Left hindlimb (tissue), 1 donor: Measurements from ENCODE around the gene ASCL5.

ENCODE experiments used
- DNase-seq: peaks from one replicate; pipeline ENCODE4 v3.0.0-alpha.2; 2018

ASCL5 gene

GRCh38 chr1:201134405-201134804 is 7.4 kb upstream of the ASCL5 start:
- DNase-seq: no peak

- DNase-seq: no peak
Measured at GRCh38 chr1:201131398-201131797, 4.4 kb upstream of the ASCL5 start.

- no peak for DNase-seq
Measured at GRCh38 chr1:201128962-201129361, 2.0 kb upstream of the ASCL5 start.

GRCh38 chr1:201128476-201128875 is 1.5 kb upstream of the ASCL5 start:
- no peak for DNase-seq

GRCh38 chr1:201127755-201128455 is 921 bp upstream of the ASCL5 start:
- DNase-seq: no peak

GRCh38 chr1:201126463-201126831 is 537 bp downstream of the ASCL5 start:
- no peak for DNase-seq

- no peak for DNase-seq
Measured at GRCh38 chr1:201125800-201126199, 1.2 kb downstream of the ASCL5 start.

GRCh38 chr1:201125019-201125418 is 2.0 kb downstream of the ASCL5 start:
- no peak for DNase-seq

- no peak for DNase-seq
Measured at GRCh38 chr1:201123866-201124265, 3.1 kb downstream of the ASCL5 start.

GRCh38 chr1:201122321-201122957 is 4.5 kb downstream of the ASCL5 start:
- DNase-seq: no peak

GRCh38 chr1:201119206-201120197 is 7.5 kb downstream of the ASCL5 start:
- DNase-seq: no peak

GRCh38 chr1:201116091-201116490 is 10.9 kb downstream of the ASCL5 start:
- DNase-seq: no peak

- no peak for DNase-seq
Measured at GRCh38 chr1:201115390-201115937, 11.5 kb downstream of the ASCL5 start.

GRCh38 chr1:201114245-201115131 is 12.5 kb downstream of the ASCL5 start:
- peak; percentile 92 for DNase-seq

- no peak for DNase-seq
Measured at GRCh38 chr1:201113451-201114244, 13.3 kb downstream of the ASCL5 start.

- DNase-seq: no peak
Measured at GRCh38 chr1:201112926-201113325, 14.1 kb downstream of the ASCL5 start.

GRCh38 chr1:201112173-201112731 is 14.7 kb downstream of the ASCL5 start, which contains the start of gene CACNA1S:
CACNA1S (minus strand) TSS chr1:201112426; CDS start chr1:201112339, 87 bp downstream.
- peak; percentile 58 for DNase-seq

GRCh38 chr1:201111672-201112071 is 15.3 kb downstream of the ASCL5 start:
- no peak for DNase-seq

GRCh38 chr1:201111156-201111555 is 15.8 kb downstream of the ASCL5 start:
- no peak for DNase-seq

GRCh38 chr1:201110616-201111015 is 16.4 kb downstream of the ASCL5 start:
- DNase-seq: no peak

- DNase-seq: no peak
Measured at GRCh38 chr1:201110138-201110537, 16.8 kb downstream of the ASCL5 start.
